A172 (cell line): ENCODE results near the gene DNMT3B. TPM values are rescaled to one million over a fixed set of nuclear protein-coding genes. Genes with fewer than 3 reads are reported as not detected.
"Not testable (repeated sequence)": the region's sequence is repeated elsewhere in the genome, so short reads cannot be mapped to it uniquely, and the experiment has no call there.

ENCODE experiments used
- DNase-seq: peaks from one replicate; pipeline ENCODE4 v3.0.0-alpha.2; 2015; ENCODE audit warnings: low spot score
- total RNA-seq: library from RNA; depleted of rRNA; stranded (reverse); fragments of >200 nt; shearing (Covaris generic); gene quantifications from 2 replicates; pipeline ENCODE4 v1.2.3, GENCODE V29; 2014

Gene DNMT3B
- total RNA-seq, 1 experiment from 2014 or later, result 6.2 TPM

DNA sequence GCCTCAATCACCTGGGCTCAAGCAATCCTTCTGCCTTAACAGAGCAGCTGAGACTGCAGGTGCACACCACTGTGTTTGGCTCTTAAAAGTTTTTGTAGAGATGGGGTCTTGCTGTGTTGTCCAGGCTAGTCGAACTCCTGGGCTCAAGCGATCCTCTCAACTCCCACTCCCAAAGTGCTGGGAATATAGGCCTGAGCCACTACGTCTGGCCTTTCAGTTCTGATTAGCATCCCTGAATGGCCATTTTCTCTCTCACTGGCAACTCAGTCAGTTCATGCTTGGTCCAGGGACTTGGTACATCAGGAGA, 28.5 kb downstream of the DNMT3B start:
- no peak for DNase-seq

DNA sequence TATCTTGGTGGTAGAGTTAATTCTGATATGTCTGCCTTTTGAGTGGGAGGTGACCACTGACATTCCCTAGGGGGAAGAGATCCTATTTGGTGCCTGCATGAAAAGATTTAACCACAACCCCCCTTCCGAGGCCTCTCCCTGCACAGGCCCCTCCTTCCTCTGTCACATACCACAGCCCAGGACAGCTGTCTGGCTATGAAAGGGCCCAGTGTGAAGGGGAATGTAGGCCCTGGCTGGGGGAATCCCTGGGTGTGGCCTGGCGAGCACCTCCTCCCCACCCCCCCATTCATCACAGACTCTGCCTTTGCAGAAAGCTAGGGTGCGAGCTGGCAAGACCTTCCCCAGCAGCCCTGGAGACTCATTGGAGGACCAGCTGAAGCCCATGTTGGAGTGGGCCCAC, 30.1 kb downstream of the DNMT3B start:
- DNase-seq, result peak; percentile 23

DNA sequence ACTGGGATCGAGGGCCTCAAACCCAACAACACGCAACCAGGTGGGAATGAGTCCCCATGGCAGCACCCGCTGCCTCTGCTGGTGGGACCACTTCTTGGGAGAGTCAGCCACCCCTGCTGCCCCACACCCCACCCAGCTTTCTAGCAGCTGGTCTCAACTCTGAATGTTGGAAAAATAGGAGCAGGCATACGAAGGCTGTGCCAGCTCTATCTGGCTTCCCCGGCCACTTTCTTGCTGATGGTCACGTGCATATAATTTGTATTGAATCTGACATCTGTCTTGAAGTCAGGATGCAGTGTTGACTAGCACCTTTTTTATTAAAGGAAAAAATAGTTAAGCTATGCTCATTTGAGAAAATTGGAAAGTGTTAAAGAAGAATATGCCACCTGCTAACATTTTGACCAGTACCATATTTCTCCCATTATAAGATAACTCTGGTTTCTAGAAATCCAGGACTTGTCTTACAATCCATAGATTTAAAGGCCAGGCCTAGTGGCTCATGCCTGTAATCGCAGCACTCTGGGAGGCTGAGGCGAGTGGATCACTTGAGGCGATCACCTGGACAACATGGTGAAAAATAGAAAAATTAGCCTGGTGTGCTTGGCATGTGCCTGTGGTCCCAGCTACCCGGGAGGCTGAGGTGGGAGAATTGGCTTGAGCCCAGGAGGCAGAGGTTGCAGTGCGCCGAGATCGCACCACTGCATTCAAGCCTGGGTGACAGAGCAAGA, 30.7 kb downstream of the DNMT3B start:
- no peak for DNase-seq

DNA sequence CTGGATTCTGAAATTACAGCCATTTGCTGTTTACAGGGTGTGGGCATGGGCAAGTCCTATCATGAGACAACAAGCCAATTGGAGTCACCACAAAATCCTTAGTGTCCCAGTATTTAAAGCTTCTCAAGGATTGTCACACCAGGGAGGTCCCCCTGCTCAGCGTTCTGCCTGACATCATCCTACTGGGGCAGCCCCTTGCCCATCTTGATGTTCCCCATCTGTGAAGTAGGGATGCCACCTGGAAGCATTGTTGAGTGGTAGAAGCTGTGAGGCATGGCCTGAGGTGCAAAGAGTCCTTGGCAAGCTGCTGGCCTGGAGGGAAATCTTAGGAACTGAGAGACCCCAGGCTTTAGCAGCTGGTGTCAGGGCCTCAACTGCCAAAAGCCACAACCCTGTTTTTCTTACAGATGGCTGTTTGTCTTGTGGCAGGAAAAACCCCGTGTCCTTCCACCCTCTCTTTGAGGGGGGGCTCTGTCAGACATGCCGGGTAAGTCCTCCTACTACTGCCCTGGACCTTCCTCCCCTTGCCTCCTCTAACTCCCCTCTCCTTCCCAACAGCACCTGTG, 34.3 kb downstream of the DNMT3B start:
- no peak for DNase-seq

DNA sequence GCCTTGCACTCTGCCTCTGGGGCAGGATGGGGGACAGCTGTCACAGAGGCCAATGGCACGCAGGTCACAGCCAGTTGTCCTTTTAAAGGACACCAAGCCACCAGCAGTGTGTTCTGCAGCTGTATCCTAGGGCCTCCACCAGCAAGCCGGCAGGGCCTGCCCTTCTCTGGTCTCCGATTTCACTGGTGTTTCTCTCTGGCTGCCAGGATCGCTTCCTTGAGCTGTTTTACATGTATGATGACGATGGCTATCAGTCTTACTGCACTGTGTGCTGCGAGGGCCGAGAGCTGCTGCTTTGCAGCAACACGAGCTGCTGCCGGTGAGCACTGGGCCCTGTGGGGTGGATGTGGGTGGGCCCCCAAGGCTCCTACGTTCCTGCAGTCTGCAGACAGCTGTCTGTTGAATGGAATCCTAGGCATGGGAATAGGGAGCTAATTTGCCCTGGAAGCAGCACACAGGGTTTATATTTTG, 34.8 kb downstream of the DNMT3B start:
- no peak for DNase-seq

DNA sequence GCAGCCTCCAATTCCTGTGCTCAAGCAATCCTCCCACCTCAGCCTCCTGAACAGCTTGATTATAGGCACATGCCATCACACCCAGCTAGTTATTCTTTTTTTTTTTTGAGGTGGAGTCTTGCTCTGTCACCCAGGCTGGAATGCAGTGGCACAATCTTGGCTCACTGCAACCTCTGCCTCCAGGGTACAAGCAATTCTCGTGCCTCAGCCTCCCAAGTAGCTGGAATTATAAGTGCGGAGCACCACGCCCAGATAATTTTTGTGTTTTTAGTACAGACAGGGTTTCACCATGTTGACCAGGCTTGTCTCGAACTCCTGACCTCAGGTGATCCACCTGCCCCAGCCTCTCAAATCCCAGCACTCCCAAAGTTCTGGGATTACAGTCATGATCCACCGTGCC, 35.4 kb downstream of the DNMT3B start:
- not testable (repeated sequence) for DNase-seq

DNA sequence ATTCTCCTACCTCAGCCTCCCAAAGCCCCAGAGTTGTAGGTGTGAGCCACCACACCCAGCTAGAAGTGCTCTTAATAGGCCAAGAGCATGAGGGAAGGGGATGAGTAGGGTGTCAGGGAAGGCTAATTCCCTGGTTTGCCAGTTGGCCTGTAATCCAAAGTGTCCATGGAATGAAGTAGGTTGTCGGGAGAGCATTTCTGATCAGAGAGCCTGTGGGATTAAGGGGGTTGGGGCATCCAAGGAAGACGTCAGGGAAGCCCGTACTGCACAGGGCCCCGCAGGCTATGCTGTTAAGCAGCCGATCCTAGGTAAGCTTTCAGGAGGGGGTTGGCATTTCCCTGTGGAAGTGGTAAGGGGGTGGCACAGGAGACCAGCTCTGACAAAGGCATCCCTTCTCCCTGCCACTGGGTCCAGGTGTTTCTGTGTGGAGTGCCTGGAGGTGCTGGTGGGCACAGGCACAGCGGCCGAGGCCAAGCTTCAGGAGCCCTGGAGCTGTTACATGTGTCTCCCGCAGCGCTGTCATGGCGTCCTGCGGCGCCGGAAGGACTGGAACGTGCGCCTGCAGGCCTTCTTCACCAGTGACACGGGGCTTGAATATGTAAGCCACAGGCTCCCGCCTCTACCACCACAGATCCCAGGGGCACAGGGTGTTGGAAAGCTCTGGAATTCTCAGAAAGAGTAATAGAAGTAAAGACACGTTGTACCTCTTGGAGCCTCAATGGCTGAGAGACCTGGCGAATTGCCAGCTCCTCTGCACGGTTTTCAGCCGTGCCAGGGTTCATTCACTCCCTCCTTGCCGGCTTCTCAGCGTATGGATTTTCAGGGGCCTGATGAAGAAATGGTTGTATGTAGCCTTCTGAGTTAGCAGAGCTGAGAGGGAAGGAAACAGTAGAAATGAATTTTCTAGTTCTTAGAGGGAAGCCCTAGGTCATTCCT, 36.1 kb downstream of the DNMT3B start:
- DNase-seq, result no peak

DNA sequence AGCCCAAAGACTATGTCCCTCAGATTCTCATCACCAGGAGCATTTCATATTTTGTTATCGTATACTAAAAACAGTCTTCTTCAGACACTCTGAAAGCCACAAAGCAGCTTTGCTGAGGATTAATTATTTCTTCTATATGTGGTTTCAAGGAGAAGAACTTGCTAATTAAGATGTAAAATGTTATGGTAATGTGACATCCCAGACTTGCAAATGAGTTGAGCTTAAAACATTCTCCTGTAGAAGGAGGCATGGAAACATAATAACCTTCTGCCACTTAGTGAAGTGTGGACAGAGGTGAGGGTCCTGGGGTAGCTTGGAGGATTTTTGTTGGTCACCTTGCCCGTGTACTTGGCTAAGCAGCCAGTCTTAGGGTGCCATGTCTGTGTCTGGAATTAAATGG, 40.9 kb downstream of the DNMT3B start:
- DNase-seq, result no peak

DNA sequence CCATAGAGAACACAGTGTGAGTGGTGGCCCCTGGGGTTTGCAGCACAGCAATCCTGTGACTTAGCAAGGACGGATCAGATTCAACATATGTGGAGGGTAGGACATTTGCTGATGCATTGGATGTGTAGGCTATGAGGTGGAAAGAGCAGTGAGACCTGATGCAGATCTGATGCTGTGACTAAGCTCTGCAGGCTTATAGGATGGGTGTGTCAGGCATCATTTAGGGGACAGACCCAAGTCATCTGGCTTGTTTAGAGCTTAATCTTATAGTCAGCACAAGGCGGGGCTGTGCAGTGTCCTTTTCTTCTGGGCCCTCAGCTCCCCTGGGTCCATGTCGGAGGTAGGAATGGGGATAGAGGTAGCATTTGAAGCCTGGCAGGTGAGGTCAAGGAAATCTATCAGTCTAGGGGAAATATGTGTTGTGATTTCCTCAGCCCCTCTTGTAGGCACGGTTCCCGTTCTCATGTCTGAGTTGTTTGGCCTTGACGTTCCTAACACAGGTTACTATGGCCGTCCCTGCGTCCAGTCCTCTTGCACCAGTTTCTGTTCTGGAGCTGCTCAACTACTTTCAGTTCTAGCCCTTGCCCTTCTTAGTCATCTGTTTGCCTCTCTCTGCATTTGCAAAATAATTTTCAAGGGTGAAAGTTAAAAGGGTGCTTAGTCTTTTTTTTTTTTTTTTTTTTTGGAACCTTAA, 42.0 kb downstream of the DNMT3B start:
- DNase-seq, result no peak

DNA sequence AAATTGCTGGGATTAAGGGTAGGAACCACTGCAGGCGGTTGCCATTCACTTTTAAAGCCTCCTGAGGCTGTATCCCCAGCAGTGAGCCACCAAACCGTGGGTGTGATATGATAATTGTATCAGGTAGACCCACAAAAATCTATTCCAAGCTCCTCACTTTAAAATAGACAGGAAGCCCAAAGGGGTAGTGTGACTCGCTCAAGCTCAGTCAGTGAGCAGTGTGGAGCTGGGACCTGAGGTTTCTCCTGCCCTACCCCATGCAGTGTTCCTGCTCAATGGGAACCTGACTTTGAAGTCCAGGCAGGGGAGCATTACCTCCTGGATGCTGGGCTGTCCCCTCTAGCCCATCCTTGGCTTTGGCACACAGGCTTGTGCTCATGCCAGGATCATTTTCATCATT, 42.6 kb downstream of the DNMT3B start:
- DNase-seq, result no peak

DNA sequence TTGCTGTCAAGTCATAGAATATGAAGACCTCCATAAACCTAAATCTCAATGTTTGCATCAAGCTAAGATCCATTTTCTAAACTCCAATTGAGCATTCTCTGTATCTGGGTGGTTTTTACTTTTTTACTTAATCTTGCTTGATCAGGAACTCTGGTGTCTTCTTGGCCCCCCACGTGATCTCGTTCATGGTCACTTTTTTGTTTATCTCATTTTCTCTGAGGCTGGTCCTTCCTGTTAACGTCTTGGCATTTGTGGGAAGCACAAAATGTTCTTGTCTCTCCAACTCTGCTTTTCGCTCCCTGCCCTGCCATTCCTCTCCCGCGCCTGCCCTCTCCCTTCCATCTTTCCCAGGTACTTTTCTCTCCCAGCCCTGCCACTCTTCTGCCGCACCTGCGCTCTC, 43.5 kb downstream of the DNMT3B start:
- DNase-seq, result no peak

DNA sequence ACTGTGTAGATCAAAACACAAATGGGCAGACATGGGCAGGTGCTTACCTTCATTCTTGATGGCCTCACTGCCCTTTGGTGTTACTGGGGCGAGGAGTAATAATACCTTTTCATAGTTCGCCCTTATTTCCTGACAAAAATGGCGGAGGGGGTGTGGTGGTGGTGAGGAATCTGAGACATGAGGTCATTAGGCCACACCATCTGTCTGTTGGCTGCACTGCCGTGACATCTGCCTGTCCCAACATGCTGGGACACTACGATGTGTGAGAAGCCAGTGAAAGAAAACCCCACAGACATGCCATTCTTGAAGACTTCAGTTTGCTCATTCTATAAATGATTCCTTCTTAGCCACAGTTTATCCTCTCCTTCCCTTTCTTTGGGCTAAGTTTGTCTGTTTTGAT, 44.2 kb downstream of the DNMT3B start:
- no peak for DNase-seq

DNA sequence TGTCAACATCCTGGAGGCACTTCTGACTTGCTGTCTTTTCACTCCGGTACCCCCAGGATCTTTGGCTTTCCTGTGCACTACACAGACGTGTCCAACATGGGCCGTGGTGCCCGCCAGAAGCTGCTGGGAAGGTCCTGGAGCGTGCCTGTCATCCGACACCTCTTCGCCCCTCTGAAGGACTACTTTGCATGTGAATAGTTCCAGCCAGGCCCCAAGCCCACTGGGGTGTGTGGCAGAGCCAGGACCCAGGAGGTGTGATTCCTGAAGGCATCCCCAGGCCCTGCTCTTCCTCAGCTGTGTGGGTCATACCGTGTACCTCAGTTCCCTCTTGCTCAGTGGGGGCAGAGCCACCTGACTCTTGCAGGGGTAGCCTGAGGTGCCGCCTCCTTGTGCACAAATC, 45.5 kb downstream of the DNMT3B start:
- no peak for DNase-seq

DNA sequence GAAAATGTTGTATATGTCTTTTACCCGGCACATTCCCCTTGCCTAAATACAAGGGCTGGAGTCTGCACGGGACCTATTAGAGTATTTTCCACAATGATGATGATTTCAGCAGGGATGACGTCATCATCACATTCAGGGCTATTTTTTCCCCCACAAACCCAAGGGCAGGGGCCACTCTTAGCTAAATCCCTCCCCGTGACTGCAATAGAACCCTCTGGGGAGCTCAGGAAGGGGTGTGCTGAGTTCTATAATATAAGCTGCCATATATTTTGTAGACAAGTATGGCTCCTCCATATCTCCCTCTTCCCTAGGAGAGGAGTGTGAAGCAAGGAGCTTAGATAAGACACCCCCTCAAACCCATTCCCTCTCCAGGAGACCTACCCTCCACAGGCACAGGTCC, 46.3 kb downstream of the DNMT3B start:
- no peak for DNase-seq

DNA sequence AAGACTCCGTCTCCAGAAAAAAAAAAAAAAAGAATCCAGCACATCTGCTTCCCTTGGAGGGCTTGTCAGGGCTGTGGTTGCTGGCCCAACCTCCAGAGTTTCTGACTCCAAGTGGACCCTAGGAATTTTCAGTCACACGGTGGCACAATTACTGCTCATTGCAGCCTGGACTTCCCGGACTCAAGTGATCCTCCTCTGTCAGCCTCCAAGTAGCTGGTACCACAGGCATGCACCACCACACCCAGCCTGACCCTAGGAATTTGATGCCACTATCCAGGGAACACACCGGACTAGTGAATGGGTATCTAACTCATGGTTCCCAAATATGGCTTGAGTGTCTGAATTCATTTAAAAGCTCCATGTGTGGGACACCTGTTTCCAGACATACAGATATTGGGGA, 47.7 kb downstream of the DNMT3B start:
- no peak for DNase-seq

DNA sequence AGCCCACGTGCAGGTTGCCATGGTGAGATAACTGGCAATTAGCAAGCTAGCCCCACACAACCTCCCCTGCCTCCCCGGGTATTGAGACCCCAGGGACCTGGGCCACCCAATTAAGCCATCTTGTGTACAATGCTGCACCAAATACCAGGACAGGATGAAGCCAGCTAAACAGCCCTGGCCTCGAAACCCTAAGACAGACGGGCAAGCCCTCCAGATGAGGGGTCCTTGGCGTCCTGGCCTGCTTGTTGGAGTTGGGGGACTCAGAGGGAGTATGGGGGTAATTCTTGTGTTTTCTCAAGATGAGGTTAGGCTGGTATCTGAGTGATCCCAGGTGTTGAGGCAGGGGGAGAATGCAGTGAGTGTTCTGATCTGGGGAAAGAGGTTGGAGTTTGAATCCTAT, 48.8 kb downstream of the DNMT3B start:
- no peak for DNase-seq

DNA sequence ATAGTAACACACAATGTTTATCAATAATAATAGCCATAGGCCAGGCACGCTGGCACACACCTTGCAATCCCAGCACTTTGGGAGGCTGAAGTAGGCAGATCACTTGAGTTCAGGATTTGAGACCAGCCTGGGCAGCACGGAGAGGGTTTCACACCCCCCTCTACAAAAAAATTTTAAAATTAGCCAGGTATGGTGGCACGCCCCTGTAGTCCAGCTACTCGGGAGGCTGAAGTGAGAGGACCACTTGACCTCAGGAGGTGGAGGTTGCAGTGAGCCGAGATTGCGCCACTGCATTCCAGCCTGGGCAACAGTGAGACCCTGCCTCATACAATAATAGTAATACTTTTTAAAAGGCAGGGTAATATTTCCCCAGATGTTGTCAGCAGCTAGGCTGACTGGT, 49.7 kb downstream of the DNMT3B start:
- DNase-seq, result no peak

DNA sequence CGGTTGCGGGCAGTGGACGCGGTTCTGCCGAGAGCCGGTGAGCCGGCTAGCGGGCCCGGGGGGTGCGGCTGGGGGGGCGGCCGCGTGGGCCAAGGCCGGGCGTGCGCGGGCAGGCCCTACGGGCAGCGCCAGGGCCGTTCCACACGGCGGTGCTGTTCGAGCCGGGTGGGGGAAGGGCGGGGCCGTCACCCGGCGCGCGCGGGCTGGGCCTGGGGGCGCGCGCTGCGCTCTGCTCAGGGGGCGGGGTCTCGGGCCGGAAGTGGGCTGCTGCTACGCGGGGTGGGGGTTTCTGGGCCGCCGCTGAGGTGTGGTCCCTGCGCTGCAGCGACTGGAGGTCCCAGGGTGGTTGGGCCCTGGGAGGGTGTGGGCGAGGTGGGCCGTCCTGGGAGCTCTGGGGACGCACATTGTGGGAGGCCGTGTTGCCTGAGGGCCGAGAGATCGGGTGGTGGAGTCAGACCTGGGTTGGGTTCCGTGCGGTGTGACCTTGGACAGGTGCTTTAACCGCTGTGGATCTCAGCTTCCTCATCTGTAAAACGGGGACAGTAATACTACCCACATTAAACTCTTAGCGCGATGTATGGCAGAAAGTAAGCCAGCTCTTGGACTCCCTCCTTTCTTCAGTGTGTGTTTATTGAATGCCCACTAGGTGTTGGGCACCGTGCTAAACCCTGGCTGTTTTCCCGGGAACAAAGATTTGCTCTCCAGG, 58.0 kb downstream of the DNMT3B start:
- no peak for DNase-seq

DNA sequence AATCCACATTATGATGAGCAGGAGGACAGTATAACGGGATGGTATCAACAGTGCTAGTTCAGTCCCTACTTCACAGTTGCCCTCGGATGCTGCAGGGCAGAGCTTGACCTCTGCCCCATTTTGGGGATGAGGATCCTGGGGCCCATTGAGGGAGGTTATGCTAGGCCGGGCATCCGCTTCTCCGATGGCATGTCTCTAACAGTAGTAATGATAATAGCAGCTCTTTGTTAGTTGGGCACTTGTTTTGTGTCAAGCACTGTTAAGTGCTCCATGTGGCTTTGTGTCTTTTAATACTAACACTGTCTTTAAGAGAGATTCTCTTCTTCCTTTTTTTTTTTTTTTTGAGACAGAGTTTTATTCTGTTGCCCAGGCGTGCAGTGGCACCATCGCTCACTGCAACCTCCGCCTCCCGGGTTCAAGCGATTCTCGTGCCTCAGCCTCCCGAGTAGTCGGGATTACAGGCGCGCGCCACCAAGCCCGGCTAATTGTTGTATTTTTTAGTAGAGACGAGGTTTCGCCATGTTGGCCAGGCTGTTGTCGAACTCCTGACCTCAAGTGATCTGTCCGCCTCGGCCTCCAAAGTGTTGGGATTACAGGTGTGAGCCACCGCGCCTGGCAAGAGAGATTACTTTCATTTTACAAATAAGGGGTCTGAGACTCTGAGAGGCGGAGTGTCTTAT, 58.7 kb downstream of the DNMT3B start:
- peak; percentile 41 for DNase-seq

DNA sequence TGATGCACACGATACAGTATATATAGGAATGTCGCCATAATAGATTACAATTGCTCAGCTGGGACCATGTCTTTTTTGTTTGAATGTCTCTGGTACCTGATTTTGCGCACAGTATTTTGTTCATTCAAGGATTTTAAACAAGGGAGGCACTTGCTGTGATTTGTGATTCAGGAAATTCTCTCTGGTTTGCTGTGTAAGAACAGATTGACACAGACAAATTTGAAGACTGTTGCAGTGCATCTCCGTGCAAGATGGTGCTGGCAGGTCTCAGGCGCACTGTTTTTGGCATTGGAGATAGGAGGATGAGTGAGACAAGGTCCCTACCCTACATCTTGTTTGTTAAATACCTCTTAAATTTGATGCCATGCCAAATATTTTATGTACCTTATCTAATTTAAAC, 60.0 kb downstream of the DNMT3B start:
- no peak for DNase-seq

DNA sequence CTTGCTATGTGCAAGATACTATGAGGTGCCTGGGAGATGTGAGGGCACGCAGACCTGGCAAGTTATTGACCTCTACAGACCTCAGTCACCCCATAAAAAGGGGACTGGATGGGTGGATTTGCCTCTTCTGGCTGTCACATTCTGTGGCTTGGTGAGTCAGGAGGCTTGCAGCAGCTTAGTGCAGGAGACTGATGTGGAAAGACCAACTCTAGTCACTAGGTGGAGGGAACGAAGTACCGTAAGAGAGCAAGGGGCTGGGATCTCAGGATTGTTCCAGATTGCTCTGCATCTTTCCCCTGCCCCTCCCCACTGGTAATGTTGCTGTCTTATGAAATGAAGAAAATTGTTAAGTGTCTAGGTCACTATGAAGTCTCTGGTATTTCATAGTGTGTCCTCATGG, 60.9 kb downstream of the DNMT3B start:
- peak; percentile 75 for DNase-seq
